HG03469 (cell line): Measurements from ENCODE around the gene HOXA9.

Experiments
- ATAC-seq: cut with Tn5 transposase; IDR thresholded peaks from one replicate; pipeline ENCODE4 v1.9.1; 2021; ENCODE audit warnings: mild to moderate bottlenecking, moderate library complexity, moderate number of reproducible peaks; ENCODE audit not compliant: unreplicated experiment

Gene HOXA9

DNA sequence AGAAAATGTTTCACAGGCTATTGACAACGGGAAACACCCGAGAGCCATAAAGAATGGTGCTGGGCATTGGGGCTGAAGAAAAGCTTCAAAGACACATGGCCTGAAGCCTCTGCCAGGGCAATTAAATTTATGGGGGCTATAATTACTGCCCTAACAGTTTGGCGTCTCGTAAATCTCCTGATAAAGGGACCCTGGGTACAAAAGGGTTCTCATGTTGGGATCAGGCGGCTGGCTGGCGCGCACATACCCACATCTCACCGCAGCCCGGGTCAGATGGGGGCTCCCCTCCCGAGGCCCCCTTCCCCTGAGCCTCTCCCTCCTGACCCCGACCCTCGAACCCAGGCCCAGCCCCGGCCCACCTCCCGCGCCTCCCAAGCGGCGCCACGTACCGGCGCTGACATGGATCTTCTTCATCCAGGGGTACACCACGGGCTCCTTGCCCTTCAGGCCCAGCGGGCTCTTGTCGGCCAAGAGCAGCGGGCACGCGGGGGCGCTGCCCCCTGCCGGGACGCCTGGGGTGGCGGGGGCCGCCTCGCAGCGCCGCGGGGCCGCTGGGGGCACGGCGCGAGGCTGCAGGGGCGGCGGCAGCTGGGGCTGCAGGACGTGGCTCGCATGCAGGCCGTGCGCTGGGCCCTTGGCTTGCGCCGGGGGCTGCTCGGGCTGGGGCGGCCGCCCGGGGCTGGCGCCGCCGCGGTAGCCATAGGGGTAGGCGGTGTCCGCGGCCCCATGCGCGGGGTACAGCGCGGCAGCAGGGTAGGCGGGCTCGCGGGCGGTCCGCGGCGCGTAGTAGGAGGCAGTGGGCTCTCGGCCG lies 35.4 kb downstream of the HOXA9 start:
- ATAC-seq = no peak

DNA sequence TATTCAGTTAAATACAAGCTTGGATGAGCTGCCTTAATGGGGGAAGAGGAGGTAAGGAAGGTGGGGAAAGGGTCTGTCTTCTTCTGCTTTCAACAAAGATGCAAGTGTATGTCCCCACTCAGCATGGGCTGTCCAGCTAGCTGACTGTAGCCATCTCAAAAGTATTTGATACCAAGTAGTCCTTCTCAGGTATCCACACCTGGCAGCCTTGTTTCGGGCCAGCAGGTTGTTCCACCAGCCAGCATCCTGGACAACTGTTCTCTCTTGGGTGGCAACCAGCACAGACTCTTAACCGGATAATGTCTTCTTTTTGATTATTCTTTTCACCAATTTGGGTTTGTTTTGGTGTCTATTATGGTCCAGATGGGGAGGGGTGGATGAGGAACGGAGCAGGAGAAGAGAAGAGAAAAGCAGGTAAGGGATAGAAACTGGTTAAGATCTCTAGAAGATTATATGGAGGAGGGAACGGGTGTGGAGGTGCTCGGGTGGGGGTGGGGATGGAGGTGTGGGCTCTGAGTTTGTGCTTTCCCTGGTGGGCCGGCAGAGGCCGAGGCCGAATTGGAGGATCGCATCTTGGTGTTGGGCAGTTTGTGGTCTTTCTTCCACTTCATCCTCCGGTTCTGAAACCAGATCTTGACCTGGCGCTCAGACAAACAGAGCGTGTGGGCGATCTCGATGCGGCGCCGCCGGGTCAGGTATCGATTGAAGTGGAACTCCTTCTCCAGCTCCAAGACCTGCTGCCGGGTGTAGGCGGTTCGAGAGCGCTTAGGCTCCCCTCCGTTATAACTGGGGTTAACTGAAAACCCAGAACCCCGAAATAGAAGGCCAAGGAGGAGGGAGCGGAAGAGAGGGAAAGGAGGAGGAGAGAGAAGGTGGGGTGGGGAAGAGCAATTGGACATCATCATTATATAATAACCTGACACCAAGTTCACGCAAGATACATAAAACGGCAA lies 36.3 kb downstream of the HOXA9 start:
- ATAC-seq = no peak

DNA sequence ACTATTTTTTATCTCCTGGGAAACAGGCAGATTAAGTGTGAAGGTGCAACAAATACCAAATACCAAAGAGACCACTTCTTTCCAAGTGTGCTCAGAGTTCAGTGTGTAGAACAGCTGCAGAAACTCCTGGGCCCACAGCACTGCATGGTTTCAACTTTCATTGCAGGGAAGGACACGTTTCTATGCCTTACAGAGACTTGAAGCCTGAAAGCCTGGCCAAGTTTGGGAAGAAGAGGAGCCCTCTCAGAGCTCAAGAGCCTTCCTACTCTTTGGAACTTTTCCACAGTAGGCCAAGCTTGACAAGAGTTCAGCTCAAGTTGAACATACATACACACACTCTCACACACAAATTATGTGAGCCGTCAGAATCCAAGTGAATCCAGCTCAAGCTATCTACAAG lies 37.3 kb downstream of the HOXA9 start:
- ATAC-seq = no peak

DNA sequence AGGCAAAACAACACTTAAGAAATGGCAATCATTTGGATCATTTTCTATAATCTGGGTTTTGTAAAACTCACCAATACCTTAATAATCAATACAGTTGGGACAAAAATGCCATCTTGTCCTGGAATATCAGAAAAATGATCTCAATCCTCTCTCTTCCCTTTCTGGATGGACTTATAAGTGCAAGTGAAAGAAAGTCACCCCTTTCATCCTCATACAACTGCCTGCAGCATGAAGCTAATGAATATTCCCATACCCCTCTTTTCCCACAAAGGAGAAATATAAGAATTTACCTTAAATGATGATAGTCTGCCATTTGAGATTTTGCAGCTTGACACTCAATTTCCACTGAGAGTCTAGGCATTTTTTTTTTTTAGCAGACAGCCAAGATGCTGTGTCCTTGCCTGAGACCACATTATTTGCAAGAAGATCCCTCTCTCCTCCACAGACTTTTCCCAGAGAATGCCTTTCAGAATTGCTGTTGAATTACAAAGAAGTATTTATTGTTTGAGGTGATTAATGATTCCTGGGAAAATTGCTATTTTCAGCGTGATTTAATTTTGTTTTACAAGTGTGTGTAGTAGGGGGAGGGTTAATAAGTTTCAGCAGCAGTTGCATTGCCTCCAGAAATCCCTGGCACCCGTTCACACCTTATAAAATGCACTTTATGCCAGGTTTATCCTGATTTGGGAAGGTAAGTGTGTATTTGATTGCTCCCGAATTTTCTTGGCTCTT lies 38.6 kb downstream of the HOXA9 start:
- no peak for ATAC-seq

DNA sequence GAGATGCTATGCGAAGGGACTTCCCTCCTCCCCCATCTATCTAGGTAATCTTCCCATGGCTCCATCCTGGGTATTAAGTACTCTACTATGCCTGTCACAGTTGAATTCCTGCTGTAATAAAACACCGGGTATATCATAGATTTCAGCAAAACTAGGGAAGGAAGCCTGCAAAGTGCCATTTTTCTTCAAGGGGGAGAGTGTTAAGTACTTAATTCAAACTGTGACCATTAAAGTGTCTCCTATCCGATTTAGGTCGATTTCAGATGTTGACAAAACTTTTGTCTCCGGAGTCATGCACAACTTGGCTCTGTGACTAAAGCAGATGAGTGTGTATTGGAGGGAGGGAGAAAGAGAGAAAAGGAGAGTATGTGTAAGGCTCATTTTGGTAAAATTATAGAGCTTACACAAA lies 39.3 kb downstream of the HOXA9 start:
- ATAC-seq = no peak

DNA sequence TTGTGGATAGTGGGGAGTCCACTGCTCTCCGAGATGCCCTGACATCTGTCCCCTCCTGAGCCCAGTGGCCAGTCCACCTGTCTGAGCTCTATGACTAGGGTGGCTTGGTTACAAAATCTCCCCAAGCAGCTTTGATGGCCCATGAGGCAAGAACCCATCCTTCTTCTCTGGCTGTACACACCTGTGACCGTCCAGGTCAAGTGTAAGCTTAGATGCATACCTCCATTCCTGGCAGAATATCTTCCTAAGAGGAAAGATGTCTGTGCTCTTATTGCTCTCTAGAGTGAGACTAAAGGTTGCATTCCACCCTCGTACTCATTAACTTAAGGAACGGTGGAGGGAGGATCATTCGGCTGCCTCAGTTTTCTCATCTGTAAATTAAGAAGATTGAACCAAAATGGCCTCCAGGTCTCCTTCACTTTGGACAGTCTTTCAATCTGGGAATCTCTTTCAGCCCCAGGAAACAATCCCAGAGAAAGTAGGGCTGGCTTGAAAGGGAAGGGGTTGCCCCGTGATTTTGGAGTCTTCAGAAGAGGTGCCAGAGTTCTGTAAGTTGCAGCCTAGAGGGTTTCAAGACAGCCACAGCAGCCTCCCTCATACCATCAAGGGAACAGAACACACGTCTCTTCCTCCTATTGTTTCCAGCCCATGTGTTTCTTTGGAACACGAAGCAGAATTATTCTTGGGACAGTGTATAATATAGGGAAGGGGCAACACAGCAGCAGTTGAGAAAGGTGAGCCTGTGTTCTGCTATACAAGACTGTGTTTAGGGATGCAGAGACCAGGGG lies 40.2 kb downstream of the HOXA9 start:
- no peak for ATAC-seq

DNA sequence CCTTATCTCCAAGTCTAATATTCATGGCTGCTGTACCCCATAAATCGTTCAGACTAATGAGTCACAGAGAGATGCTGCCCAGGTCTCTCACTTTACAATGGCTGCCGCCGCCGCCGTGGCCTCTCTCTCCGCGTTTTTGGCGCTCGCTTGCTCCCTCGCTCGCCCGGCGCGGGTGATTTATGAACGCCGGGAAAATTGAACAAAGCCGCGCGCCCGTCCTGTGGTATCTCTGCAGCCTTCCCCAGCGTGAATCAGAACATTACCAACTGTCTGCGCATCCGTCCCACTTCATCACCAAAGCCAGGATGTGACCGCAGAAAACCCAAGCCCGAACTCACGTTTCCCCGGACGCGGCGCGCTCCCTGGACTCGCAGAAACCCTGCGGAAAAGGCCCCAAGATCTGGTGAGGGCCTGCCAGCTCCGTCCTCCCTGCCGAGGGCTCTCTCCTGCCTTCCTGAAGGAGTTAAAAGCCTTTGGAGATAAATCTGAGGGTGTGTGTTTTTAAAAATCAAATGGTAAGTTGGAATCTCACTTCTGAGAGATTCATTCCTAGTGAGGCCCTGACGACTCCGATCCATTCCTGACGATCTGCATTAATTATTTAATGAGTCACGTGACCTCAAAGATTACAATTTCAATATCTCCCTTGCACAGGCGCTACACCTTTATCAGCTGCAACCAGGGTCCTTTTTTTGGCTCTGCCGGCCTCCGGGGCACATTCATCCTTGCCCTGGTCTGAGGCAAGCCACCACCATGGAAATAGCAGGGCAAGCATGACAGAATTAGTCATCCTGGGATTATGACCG lies 41.0 kb downstream of the HOXA9 start:
- ATAC-seq = no peak

DNA sequence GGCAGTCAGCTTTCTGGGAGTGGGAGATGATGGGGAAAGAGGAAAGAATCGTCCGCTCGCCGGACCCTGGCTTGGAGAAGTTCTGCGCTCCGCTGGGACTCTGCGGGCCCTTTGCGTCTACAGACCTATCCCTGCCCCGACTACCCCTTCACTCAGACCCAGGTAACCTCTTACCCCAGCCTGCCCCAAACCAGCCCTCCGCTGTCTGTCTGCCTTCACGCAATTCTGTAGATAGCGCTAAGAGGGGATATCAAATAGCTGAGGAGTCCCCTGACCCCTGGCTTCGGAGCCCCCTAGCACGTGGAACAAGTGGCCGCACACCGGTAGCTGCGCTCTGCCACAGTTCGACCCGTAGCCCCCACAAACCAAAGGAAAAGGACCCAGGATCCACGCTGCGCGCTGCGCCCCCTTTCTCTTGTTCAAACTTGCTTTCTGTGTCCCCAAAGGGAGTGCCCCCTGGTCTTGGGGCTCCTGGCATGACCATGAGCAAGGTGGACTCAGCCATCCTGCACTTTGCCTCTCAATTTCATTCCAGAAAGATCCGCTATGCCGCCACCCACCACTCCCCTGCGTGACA lies 41.8 kb downstream of the HOXA9 start:
- no peak for ATAC-seq

DNA sequence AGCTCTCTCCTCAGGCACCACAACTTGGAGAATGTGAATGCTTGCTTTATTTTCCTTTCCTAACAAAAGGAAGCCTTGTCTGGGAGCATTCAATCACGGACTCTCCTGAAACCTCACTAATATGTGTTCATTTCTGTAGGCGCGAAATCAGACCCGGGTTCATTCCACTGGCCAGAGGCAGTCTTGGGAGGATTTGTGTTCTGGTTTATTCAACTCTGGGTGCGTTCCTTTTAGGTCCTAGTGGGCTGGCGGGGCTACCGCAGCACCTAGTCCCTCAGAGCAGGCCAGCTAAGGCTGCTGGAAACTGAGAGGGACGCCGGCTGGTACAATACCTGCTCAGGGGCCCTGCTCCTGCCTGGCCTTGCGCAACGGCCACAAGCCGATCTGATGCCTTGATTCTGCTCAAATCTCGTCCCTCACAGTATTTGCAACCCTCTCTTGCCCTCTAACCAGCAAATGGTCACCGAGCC lies 42.3 kb downstream of the HOXA9 start:
- ATAC-seq = no peak

DNA sequence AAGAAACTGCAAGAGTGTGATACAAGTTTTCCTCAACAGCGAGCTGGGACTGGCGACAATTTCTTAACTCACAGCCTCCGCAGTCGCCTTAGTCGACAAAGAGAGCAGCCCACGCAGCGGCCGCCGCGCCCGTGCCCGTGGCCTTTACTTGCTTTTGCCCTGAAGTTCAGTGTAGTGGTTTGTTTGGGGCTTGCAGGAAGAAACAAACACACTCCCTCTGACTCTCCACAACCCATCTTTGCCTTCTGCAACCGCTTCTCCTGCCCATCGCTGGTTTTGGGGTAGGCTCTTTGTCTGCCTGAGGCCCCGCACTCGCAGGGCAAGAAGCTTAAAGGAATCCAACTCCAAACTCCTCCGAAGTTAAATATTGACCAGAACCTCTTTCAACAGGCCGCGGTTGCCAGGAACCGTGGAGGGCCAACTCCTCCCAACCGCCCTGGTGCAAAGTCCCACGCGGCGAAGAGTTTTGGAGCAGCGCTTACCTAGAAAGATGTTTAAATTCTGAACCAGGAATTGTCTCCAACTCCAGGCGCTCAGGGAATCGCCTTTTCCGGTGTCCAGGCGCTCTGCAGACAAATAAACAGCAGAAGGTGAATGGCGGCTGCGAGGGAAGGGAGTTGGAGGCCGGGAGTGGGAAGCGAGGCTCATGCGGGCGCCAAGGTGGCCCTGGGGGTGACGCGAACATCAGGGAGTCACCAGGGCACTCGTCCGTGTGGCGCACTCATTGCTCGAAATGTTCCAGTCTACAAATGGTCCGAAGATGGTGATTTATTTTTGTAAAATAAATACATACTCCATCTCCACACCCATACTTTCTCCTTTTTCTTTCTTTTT lies 43.0 kb downstream of the HOXA9 start:
- no peak for ATAC-seq

DNA sequence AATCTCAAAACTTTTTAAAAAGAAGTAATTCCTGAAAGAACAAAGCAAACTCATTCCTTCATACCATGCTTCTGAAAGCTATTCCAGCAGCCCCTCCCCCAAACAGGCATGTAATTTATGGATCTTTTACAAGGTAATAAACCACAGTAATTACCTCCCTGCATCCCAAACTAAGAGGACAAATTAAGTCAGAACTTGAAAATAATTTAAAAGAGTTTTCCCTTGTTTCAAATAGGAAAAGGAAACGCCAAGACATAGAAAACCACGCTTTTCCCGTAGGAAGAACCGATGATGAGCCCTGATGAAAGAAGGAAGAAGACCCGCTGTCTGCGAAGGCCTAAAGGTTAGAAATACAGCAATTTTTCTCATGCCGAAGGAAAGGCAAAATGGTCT lies 43.7 kb downstream of the HOXA9 start:
- ATAC-seq = no peak

DNA sequence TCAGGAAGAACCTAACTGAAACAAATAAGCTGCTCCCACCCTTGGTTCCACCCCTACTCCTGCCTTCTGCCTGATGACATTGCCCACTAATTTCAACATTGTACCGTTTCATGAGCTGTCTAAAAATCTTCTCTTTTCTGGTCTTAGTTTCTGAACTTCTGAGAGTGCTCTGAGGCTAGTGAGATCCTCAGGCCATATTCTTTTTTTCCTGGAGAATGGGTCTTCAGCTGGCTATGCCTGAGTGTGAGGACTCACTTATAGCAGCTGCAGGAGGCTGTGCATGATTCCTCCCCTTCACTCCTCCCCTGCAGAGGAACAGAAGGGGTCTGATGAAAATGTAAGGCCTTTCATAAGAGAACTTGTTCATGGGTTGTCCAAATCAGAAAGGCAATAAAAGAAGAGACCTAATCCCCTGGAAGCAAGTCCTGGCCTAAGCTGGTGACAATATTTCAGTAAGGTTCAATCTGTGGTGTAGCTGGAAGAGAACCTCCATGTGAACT lies 45.9 kb downstream of the HOXA9 start:
- ATAC-seq = no peak

DNA sequence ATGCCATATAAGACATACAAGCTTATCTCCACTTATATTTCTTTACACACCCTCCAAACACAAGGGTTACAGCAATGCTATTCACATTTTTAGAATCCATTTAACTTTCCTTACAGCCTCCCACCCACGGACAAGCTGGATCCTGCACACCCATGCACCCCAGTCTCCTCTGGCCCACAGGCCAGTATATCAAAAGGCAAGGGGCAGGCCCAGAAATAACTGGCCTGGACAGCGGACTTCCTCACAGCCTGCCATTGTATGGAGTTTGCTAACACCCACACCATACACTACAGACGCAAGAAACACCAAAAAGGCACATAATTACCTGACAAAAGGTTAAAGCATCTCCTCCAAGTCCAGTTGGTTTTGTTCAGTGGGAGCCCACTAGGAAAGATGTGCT lies 46.8 kb downstream of the HOXA9 start:
- ATAC-seq = no peak

DNA sequence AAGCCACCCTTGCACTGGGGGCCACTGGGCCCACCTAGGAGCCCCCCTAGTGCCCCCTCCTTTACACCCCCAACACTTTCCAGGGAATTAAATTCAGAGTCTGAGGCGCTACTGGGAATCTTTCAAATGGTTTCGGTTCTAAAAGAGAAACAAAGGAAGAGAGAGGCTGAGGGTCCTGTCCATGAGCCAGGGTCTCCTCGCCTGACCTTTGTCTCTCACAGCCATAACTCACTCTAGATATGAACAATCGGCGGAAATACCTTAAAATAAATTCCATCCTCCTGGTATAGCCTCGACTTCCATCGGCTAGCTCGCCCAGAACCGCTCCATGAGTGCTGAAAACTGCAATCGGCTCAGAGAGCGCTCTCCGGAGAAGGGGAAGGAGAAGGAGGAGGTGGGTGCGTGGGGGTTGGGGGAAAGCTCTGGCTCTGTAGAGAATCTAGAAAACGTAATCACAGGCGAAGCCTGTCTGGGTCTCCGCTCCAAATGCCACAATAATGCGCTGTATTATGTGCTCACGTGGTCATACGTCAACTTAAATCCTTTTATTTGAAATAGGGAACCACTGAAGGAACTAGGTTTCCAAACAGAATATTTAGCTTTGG lies 47.3 kb downstream of the HOXA9 start:
- no peak for ATAC-seq

DNA sequence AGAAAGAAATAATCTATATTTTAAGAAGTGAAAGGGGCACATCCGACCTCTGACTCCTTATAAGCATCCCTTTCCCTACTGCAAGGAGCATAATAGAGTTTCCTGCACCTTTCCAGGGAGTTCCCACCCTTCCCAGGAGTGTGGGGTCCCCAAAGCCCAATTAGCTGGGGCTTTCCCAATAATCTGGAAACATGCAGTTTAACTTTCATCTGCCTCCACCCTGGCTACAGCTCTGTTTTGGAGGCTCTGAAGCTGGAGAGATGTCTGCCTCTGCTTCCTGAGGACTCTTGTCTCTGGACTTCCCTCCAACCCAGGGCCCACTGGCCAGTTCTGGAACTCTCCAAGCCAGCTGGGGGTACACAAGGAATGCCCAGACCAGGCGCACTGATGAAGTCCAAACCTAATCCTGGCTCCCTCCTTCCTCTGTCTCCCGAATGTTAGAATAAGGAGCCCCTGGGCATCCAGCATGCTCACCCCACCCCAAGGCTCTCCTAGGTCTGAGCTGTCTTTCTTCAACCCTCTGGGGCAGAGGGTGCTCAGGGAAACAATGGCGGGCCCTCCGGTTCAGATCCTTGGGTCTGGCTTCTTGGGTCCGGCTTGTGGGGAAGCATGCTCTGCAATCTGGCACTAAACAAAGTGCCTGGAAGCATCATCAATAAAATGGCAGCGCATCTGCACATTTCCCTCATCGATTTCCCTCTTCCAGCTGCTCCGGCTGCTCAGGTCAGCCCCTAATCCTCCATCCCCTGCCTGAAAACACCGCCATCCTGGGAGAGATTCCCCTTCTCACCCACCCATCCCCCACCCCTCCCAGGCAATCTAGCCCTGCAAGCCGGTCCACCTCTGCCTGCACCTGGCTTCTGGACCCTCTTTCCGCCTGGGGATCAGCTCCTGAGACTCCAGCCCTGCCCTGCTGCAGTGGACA lies 48.1 kb downstream of the HOXA9 start:
- ATAC-seq = no peak
